GM10266 (cell line): Measurements from ENCODE around the gene OR6Y1.

ENCODE experiments used
- DNase-seq: peaks from one replicate; pipeline ENCODE4 v3.0.0; 2012; ENCODE audit errors: extremely low spot score
- CTCF ChIP-seq: IDR thresholded peaks from 2 replicates; pipeline ENCODE4 v1.5.1; 2012; ENCODE audit warnings: mild to moderate bottlenecking, low read depth; ENCODE audit not compliant: control insufficient read depth, insufficient read depth; ENCODE audit errors: missing control alignments

OR6Y1 gene

DNA sequence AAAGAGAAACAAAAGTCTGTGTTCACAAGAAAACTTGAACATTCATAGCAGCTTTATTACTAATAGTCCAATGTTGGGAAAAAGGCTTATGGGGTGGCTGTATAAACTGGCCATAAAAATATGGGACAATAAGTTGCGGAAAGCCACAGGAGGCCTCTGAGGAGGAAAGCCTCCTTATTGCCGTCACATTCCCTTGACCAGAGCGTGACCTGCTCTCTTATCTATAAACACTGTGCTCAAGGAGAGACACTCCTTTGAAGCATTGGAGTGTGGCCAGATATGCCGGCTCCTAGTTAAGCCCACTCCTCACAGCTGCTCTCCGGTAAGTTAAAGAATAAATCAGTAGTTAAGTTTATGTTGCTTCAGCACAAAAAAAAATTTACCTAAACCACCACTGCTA lies 19.7 kb downstream of the OR6Y1 start:
- DNase-seq = no peak
- TF ChIP-seq CTCF = no peak

DNA sequence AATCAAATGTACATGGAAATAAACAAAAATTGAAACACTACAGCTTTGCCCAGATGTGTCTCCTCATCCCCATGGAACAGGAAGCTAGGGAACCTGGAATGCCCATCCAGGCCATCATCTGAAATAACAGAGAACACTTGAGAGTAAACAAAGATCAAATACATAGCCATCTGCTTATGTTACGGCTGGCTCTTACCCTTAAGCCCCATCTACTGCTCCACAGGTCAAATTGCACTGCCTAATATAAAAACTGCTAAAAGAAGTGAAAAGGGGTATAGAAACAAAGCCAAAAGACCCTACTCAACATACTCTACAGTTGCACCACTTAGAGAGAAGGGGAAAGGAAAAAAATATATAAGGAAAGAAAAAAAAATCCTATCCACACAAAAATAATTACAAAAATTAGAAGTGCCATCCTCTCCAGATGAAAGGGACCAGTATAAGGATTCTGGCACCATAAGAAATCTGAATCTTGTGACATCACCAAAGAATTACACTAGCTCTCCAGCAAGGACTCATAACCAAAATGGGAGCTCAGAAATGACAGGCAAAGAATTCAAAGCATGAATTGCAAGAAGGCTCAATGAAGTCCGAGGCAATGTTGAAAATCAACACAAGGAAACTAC lies 26.9 kb downstream of the OR6Y1 start:
- no peak for DNase-seq
- peak; percentile 57 for TF ChIP-seq CTCF

DNA sequence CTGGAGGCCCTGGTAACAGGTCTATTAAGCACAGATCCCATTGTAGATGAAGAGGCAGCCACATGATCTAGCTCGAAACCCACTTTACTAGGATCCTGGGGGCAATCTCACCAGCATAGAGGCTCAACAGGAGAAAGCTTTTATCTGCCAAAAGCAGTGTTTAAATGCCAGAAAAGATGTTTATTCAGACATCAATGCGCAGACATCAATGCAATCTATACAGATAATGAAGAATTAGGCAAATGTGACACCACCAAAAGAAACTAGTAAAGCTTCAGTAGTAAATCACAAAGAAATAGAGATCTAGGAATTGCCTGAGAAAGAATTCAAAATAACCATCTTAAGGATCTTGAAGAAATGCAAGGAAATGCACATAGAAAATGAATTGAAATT lies 32.5 kb downstream of the OR6Y1 start:
- TF ChIP-seq CTCF = no peak
- DNase-seq = no peak

DNA sequence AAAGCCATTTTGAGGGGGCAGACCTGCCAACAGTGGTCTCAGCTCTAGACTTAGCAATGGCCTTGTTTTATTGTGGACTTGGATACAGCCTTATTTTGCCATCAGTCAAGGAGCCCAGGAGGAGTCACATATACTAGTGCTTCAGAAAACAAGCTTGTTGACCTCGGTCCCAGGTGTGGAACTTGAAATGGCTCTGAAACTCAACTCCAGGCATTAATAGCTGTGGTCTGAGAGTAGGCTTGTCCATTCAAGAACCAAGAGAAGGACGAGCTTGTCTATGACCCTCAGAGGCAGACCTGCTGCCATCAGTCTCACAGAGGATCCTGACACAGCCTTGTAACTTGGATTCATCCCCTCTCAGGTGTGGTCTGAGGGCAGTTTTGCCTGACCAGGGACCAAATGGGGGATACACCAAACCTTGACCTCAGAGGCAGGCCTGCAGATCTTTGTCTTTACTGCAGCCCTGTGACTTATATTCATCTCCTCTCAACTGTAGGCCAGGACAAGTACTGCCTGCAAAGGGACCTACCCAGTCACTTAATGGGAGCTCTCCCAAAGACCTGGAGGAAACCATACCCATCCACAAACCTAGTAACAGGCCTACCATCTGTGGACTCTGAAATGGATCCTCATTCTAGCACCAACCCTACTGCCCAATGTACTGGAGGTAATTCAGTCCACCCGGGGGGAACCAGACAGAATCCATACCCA lies 33.1 kb downstream of the OR6Y1 start:
- TF ChIP-seq CTCF = no peak
- DNase-seq = no peak

GRCh38 chr1:158520021-158520420 lies 34.2 kb downstream of the OR6Y1 start:
- DNase-seq = no peak
- TF ChIP-seq CTCF = no peak

- DNase-seq = no peak
- no peak for TF ChIP-seq CTCF
These were observed 37.2 kb downstream of the OR6Y1 start for GRCh38 chr1:158516966-158517365.

DNA sequence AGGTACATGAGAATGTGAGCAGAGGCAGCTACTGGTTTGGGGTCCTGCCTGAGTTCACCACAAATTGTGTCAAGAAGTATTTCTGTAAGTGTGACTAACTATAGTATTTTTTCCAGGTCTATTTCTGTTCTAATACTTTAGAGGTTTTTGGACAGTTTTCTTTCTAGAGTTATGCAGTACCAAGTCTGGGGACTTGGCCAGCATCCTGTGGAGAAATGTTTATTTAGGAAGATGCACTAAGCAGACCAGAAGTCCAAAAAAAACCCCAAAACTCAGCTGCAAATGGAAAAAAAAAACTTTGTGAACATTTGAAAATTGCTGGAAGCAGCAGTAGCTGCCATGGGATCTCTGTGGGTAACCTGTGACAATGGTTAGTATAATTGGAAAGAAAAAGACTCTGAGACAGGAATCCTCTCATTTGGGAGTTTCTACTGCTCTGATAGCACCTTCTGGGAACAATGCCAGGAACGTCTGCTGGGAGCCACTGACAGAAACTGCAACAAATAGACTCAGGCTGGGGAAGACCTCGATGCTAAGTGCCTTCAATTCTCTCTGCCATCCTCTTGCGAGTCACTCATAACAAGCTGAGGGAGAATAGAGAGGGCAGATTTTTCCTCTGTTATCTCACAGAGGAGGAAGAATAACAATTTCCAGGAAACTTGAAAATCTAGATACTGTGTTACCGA lies 44.6 kb downstream of the OR6Y1 start:
- DNase-seq = no peak
- TF ChIP-seq CTCF = no peak
